SW480 (cell line): ENCODE data around the gene GIT1.

ENCODE experiments used
- DNase-seq: peaks from one replicate; pipeline ENCODE4 v3.0.0-alpha.2; 2016; ENCODE audit warnings: low spot score

Gene GIT1

DNA sequence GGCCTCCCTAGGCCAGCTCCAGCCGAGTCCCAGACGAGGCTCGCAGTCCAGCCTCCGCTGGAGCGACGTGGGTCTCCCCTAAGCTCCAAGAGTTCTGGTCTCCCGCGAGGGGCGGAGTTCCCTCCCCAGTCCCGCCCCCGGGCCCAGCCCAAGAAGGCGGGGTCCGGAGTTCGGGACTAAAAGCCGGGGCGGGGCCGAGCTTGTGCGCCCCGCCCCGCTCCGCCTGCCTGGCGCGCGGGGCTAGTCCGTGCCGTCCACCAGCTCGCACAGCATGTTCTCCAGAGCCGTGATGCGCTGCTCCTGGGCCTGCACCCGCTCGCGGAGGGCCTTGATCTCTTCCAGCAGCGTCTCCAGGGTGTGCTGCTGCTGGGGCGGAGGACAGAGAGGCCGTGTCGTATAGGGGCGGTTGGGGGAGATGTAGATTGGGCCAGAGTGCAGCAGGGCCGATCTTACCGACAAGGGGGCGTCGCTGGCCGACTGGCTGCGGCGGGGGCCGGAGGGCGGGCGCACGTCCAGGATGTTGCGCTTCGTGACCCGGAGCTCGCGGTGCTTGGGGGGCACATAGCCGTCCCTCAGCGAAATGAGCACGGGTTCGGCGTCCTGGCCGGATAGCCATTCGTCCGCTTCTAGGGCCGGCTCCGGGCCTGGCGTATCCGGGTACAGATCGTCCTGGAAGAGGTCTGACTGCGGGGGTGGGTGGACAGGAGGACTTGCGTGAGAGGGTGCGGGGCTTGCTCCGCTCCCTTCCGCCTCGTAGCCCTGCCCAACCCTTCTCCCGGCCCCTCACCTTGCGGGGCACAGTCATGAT, 26.2 kb upstream of the GIT1 start:
- peak; percentile 36 for DNase-seq

DNA sequence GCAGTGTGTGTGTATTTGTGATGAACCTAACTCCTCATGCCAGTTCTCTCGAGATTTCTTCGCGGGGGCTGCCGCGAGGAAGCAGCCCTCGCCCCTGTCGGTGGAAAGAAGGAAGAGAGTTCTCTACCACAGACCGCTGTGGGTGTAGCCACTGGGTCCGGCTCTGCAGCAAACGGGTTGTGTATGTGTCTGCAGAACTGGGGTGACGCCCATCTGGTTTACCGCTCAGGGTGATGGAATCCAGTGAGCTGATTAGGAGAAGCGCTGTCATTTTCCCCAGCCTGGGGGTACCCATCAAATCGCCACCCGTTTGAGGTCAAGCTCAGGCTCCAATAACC, 25.6 kb upstream of the GIT1 start:
- DNase-seq: no peak

GRCh38 chr17:29614349-29615047, 25.1 kb upstream of the GIT1 start:
- no peak for DNase-seq

- no peak for DNase-seq
These were observed 24.4 kb upstream of the GIT1 start for GRCh38 chr17:29613856-29614255.

GRCh38 chr17:29613352-29613837, 23.9 kb upstream of the GIT1 start:
- DNase-seq: no peak

- no peak for DNase-seq
These were observed 23.2 kb upstream of the GIT1 start for GRCh38 chr17:29612404-29613280.

- DNase-seq: no peak
These were observed 22.6 kb upstream of the GIT1 start for GRCh38 chr17:29612094-29612403.

- no peak for DNase-seq
These were observed 22.1 kb upstream of the GIT1 start for GRCh38 chr17:29611351-29612093.

DNA sequence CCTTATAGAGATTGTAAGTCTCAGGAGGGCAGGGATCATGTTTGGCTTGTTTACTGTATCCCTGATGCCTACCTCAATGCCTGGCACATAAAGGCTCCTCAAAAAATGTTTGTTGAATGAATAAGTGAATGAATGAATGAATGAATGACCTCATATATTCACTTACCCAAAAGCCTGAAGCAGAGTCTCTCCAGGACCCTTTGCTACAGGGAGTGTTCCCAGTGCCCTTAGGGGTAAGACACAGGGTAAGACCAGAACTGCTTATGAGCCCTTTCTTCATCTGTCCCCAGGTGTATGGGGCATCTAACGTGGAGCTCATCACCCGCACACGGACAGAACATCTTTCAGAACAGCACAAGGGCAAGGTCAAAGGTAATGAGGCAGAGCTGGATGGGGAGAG, 20.9 kb upstream of the GIT1 start:
- DNase-seq: no peak

DNA sequence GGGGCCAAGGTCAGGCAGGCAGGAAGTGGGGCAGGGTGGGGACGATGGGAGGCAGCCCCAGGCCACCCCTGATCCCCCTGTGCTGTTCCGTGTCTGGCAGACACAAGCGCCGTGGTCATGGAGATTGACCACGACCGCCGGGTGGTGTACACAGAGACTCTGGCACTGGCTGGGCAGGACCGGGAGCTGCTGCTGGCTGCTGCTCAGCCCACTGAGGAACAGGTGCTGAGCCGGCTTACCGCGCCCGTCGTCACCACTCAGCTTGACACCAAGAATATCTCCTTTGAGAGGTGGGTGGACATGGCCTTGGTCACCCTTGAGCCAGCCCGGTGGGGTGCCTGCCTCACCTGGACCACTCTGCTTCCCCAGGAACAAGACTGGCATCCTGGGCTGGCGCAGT, 19.5 kb upstream of the GIT1 start:
- no peak for DNase-seq

GRCh38 chr17:29607557-29608195, 18.2 kb upstream of the GIT1 start:
- DNase-seq: no peak

GRCh38 chr17:29603109-29603674, 13.7 kb upstream of the GIT1 start:
- DNase-seq: no peak

DNA sequence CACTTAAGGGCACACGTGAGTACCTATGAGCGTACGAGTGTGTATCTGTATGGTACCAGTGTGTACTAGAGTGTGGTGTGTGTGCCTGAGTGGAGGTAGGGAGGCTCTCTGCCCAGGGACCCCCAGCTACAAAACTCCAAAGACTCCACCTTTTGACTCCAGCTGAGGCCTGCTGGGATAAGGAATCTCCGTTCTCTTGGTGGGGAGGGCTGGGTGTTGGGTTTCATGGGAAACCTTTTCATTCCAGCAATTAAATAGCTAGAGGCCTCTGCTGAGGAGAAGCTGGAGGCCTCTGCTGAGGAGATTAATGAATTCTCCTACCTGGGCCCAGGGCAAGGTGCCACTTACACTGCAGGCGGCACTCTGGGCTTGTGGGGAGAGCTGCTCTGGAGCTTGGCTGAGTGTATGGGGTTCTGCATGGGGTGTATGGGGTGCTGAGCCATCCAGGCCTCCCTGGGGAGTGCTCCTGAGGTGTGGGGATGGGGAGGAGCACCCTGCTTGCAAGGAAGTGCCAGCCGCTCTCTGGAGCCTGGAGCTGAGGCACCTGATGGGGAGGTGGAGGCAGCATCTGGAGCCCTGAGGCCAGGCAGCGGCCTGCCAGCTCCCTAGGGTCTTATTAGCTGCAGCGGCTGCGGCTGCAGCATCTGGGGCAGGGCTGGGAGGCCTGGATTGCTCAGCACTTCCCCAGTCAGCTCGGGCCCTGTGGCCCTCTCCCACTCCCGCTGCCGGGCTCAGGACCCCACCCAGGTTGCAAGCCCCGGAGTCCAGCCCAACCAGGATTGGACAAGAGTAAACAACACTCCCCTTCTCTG, 8.1 kb upstream of the GIT1 start:
- DNase-seq: no peak

DNA sequence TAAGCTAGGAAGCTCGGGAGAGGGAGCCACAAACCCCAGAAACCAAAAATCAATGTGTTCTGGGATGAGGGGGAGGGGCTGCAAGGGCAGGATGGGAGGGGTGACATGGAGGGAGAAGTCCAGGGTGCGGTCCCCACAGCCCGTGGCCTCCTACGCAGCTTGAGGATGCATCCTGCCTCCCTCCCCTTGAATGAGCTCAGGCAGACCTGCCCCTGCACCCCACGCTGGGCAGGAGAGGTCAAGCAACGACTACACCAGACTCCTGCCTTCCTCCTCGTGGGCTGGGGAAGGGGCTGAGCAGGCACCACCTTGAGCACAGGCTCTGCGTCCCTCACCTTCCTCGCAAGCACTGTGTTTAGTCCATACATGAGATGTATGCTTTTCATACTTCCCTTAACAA, 7.4 kb upstream of the GIT1 start:
- DNase-seq: no peak

DNA sequence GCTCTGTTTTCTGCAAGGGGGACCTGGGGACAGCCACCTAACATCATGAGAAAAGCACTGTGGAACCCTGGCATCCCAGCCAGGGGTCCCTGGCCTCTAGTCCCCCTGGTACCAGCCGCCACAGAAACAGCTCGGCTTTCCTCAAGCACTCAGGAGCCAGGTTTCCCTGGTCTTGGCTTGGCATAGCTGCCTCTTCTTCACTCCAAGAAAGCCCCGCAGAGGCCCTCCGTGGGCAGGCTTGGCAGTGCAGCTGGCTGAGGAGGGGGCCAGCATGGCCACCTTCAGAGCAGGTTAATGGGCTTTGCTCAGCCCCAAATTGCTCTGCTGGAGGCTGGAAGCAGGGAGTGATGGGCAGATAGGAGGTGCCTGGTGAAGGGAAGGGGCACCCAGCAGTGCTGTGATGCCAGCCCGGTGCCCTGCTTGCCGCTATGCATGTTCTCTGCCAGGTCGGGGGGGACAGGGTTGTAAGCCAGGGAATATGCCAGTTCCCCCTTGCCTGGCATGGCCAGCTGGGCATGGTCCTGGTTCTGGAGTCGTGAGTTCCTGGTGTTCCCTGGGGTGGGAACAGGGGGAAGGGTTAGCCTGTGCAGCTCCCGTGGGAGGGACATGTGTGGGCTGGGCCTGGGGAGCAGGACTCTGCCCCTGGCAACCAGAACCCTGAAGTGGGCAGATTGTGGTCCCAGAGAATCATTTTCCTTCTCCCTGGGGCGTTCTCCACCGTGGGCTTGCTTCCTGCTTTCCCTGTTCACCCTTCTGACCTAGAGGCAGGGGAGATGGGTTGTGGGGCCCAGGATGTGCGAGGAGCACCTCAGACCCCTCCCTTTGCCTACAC, 6.7 kb upstream of the GIT1 start:
- no peak for DNase-seq

- no peak for DNase-seq
These were observed 5.9 kb upstream of the GIT1 start for GRCh38 chr17:29595107-29595942.

GRCh38 chr17:29594519-29595090, 5.2 kb upstream of the GIT1 start:
- DNase-seq: no peak
